ENCODE measurements around the gene ATP13A3. TPM values are rescaled to one million over a fixed set of nuclear protein-coding genes. Genes with fewer than 3 reads are reported as not detected.

The ATP13A3 gene
- total and polyA plus RNA-seq, 10 of the 15 experiments (the other 5 are each of a cell fraction or from before 2014, with no cell fraction given), result 14.0 to 108 (median 69.5) TPM

DNA sequence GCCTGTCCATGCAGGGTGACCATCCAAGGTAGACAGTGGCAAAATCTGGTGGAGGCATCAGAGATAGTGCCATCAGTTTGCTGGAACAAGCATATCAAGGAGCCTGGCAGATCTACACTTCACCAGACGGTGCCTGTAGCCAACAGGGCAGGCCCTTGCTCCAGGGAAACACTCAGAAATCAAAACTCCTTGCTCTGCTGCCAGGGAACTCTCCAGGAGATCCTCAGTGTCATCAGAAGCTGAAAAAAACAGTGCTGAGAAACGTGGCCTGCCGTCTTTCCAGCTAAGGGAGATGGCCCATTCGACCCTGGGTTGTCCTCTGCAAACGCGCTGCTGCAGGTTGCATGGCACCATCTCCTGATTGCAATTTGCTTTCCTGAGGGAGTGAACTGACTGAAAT is 30.5 kb upstream of the ATP13A3 start:
- Histone ChIP-seq H4K20me1 (ENCODE audit: control insufficient read depth, insufficient read depth) (no peaks in the 10 kb centered on the region), H2AFZ (ENCODE audit: control insufficient read depth, low read depth, low read length) (no peak overlapping the region), H3K36me3 (ENCODE audit: control insufficient read depth in 2 of 2, insufficient read depth in 2 of 2, low read length in 1 of 2) (no peaks in the 10 kb centered on the region), H3K9me3 (replicated peaks; ENCODE audit: control insufficient read depth, insufficient read depth, low read length) (peaks cover 11% of the 10 kb centered on the region; the same call in 2 of the 3 replicates), H3K4me1 (ENCODE audit: control insufficient read depth, insufficient read depth, low read length) (peaks cover 19% of the 10 kb centered on the region; the same call in 1 of the 2 replicates), H3K4me3 (no peak overlapping the region), H3K4me2 (ENCODE audit: control insufficient read depth, insufficient read depth) (no peak overlapping the region), H3K79me2 (ENCODE audit: control insufficient read depth, insufficient read depth, low read length) (no peaks in the 10 kb centered on the region), H3K9ac (ENCODE audit: control insufficient read depth, insufficient read depth, low read length) (no peak overlapping the region), H3K27ac (ENCODE audit: control insufficient read depth, insufficient read depth) (no peak overlapping the region), H3K27me3 (replicated peaks in 1 of 2; ENCODE audit: control insufficient read depth in 2 of 2, insufficient read depth in 2 of 2, low read length in 1 of 2) (no peaks in the 10 kb centered on the region)
- BruUV-seq (replicated peaks), result no TSS peak
- SMC1A ChIA-PET (ENCODE audit: uncharacterized antibody, unreplicated experiment), result interaction anchor here (1.0 kb wide), 2 partner anchors 12 to 45 kb away, joined by 3 read pairs; no protein-coding TSS in a partner anchor
- RAD21 ChIA-PET (ENCODE audit: unreplicated experiment), result no interaction called here
- DNase-seq (ENCODE audit: low read depth, low spot score), result no peak
- TF ChIP-seq, protein P1, sequence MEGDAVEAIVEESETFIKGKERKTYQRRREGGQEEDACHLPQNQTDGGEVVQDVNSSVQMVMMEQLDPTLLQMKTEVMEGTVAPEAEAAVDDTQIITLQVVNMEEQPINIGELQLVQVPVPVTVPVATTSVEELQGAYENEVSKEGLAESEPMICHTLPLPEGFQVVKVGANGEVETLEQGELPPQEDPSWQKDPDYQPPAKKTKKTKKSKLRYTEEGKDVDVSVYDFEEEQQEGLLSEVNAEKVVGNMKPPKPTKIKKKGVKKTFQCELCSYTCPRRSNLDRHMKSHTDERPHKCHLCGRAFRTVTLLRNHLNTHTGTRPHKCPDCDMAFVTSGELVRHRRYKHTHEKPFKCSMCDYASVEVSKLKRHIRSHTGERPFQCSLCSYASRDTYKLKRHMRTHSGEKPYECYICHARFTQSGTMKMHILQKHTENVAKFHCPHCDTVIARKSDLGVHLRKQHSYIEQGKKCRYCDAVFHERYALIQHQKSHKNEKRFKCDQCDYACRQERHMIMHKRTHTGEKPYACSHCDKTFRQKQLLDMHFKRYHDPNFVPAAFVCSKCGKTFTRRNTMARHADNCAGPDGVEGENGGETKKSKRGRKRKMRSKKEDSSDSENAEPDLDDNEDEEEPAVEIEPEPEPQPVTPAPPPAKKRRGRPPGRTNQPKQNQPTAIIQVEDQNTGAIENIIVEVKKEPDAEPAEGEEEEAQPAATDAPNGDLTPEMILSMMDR (IDR thresholded peaks at IDR 0.05 in 2 of 3, conservative IDR thresholded peaks at IDR 0.05 in 1 of 3; ENCODE audit: control insufficient read depth in 2 of 3, extremely low read depth in 1 of 3, insufficient read depth in 1 of 3, low read depth in 3 of 3, low read length in 3 of 3), result no peak
- TF ChIP-seq, protein P2, sequence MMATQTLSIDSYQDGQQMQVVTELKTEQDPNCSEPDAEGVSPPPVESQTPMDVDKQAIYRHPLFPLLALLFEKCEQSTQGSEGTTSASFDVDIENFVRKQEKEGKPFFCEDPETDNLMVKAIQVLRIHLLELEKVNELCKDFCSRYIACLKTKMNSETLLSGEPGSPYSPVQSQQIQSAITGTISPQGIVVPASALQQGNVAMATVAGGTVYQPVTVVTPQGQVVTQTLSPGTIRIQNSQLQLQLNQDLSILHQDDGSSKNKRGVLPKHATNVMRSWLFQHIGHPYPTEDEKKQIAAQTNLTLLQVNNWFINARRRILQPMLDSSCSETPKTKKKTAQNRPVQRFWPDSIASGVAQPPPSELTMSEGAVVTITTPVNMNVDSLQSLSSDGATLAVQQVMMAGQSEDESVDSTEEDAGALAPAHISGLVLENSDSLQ (IDR thresholded peaks at IDR 0.05), result no peak
- no peak for TF ChIP-seq SREBF1 (IDR thresholded peaks at IDR 0.05; ENCODE audit: low read length)
- TF ChIP-seq, protein P3, sequence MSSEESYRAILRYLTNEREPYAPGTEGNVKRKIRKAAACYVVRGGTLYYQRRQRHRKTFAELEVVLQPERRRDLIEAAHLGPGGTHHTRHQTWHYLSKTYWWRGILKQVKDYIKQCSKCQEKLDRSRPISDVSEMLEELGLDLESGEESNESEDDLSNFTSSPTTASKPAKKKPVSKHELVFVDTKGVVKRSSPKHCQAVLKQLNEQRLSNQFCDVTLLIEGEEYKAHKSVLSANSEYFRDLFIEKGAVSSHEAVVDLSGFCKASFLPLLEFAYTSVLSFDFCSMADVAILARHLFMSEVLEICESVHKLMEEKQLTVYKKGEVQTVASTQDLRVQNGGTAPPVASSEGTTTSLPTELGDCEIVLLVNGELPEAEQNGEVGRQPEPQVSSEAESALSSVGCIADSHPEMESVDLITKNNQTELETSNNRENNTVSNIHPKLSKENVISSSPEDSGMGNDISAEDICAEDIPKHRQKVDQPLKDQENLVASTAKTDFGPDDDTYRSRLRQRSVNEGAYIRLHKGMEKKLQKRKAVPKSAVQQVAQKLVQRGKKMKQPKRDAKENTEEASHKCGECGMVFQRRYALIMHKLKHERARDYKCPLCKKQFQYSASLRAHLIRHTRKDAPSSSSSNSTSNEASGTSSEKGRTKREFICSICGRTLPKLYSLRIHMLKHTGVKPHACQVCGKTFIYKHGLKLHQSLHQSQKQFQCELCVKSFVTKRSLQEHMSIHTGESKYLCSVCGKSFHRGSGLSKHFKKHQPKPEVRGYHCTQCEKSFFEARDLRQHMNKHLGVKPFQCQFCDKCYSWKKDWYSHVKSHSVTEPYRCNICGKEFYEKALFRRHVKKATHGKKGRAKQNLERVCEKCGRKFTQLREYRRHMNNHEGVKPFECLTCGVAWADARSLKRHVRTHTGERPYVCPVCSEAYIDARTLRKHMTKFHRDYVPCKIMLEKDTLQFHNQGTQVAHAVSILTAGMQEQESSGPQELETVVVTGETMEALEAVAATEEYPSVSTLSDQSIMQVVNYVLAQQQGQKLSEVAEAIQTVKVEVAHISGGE (CRISPR knock-in tag; IDR thresholded peaks at IDR 0.05), result no peak
- no peak for TF ChIP-seq MXI1 (IDR thresholded peaks at IDR 0.05; ENCODE audit: low read depth, low read length)
- TF ChIP-seq MEF2A (IDR thresholded peaks at IDR 0.05; ENCODE audit: insufficient read depth, low read depth, low read length), result no peak
- ATAC-seq, result no peak
- intact Hi-C loops (cut with micrococcal nuclease; ENCODE audit: unreplicated experiment), result no loop called here
- CTCF ChIA-PET, result no interaction called here
- FAIRE-seq, result no peak
- in situ Hi-C loops (cut with MboI), result no loop called here
- 79% methylated on average over 6 of the region's 6 CpGs for WGBS (ENCODE audit: insufficient coverage, insufficient replicate concordance, low lambda C conversion rate, missing lambda C conversion rate)
- POLR2A ChIA-PET, result no interaction called here
